ENCODE results near the gene IL10RA.

- TF ChIP-seq POLR2A (IDR thresholded peaks at IDR 0.05): no peak
- TF ChIP-seq, protein P1, sequence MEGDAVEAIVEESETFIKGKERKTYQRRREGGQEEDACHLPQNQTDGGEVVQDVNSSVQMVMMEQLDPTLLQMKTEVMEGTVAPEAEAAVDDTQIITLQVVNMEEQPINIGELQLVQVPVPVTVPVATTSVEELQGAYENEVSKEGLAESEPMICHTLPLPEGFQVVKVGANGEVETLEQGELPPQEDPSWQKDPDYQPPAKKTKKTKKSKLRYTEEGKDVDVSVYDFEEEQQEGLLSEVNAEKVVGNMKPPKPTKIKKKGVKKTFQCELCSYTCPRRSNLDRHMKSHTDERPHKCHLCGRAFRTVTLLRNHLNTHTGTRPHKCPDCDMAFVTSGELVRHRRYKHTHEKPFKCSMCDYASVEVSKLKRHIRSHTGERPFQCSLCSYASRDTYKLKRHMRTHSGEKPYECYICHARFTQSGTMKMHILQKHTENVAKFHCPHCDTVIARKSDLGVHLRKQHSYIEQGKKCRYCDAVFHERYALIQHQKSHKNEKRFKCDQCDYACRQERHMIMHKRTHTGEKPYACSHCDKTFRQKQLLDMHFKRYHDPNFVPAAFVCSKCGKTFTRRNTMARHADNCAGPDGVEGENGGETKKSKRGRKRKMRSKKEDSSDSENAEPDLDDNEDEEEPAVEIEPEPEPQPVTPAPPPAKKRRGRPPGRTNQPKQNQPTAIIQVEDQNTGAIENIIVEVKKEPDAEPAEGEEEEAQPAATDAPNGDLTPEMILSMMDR (IDR thresholded peaks at IDR 0.05 in 4 of 5, conservative IDR thresholded peaks at IDR 0.05 in 1 of 5): no peak
These were observed 39.9 kb upstream of the IL10RA start for GRCh38 chr11:117946156-117946841.

Data from gastrocnemius medialis (tissue), 4 donors.